ENCODE data around the gene ALOX5AP.

- TF ChIP-seq CTCF (IDR thresholded peaks at IDR 0.05; ENCODE audit: low read depth, low read length): no peak
- TF ChIP-seq POLR2A (IDR thresholded peaks at IDR 0.05; ENCODE audit: extremely low read depth, insufficient read length): no peak
- no peak for TF ChIP-seq MYC (IDR thresholded peaks at IDR 0.05; ENCODE audit: low read depth, low read length)
- TF ChIP-seq MAX (IDR thresholded peaks at IDR 0.05; ENCODE audit: low read depth, low read length): no peak
Measured at GRCh38 chr13:30773561-30773960, 38.2 kb downstream of the ALOX5AP start.

Measured in NB4 (cell line).